Urinary bladder (tissue), 4 donors: ENCODE measurements around the gene UNC50. TPM values are rescaled to one million over a fixed set of nuclear protein-coding genes. Genes with fewer than 3 reads are reported as not detected.
"Not testable (repeated sequence)": the region's sequence is repeated elsewhere in the genome, so short reads cannot be mapped to it uniquely, and the experiment has no call there.

ENCODE experiments used
- DNase-seq: peaks from one replicate; pipeline ENCODE4 v3.0.0-alpha.2; 2015; ENCODE audit errors: extremely low spot score
- H3K27ac ChIP-seq: one replicate; pipeline ENCODE4 v1.5.1; 2013; ENCODE audit warnings: low read depth, mild to moderate bottlenecking, moderate library complexity
- H3K36me3 ChIP-seq: one replicate; pipeline ENCODE4 v1.6.1; 2013; ENCODE audit warnings: mild to moderate bottlenecking, moderate library complexity; ENCODE audit not compliant: insufficient read depth
- H3K4me1 ChIP-seq: one replicate; pipeline ENCODE4 v1.6.1; 2013; ENCODE audit warnings: mild to moderate bottlenecking, moderate library complexity; ENCODE audit not compliant: insufficient read depth
- H3K4me3 ChIP-seq: one replicate; pipeline ENCODE4 v1.5.1; 2013; ENCODE audit warnings: low read depth, low read length
- WGBS: extraction: QIAGEN DNeasy Blood & Tissue Kit; methylation state at CpG from one replicate; pipeline ENCODE4 v1.1.7; 2013; 5-methylcytosine and 5-hydroxymethylcytosine counted together
- polyA plus RNA-seq: library from polyadenylated mRNA; stranded (reverse); fragments of 200-250 nt; gene quantifications from one replicate; pipeline ENCODE4 v1.2.3, GENCODE V29; 2013
- total RNA-seq: library from RNA; depleted of rRNA; stranded (reverse); fragments of >200 nt; gene quantifications from one replicate; pipeline ENCODE4 v1.2.3, GENCODE V29; 2014
- donor health status: healthy with polysubstance abuse.
- donor health status: healthy.

The UNC50 gene
- total and polyA plus RNA-seq, 2 donors = 44.0 to 47.5 TPM

GRCh38 chr2:98649135-98649991 is 41.0 kb downstream of the UNC50 start:
- DNase-seq = peak; percentile 36
- 15% methylated on average over 4 of the region's 4 CpGs for WGBS
- Histone ChIP-seq H3K4me1 (no peaks in the 10 kb centered on the region), H3K36me3 (peaks cover 2% of the 10 kb centered on the region), H3K27ac (no peak overlapping the region), H3K4me3 (no peak overlapping the region)

GRCh38 chr2:98649992-98650375 is 41.6 kb downstream of the UNC50 start:
- WGBS = 94% methylated on average over 1 of the region's 1 CpG

GRCh38 chr2:98650998-98651397 is 42.6 kb downstream of the UNC50 start:
- 72% methylated on average over 1 of the region's 1 CpG for WGBS
- Histone ChIP-seq H3K36me3 (peaks cover 2% of the 10 kb centered on the region), H3K4me1 (no peaks in the 10 kb centered on the region), H3K4me3 (no peak overlapping the region), H3K27ac (no peak overlapping the region)
- DNase-seq = no peak

More at GRCh38 chr2:98649992-98650375, 41.6 kb downstream of the UNC50 start:
- Histone ChIP-seq H3K4me1 (no peaks in the 10 kb centered on the region), H3K36me3 (peaks cover 2% of the 10 kb centered on the region), H3K27ac (no peak overlapping the region), H3K4me3 (no peak overlapping the region)
- DNase-seq = no peak

DNA sequence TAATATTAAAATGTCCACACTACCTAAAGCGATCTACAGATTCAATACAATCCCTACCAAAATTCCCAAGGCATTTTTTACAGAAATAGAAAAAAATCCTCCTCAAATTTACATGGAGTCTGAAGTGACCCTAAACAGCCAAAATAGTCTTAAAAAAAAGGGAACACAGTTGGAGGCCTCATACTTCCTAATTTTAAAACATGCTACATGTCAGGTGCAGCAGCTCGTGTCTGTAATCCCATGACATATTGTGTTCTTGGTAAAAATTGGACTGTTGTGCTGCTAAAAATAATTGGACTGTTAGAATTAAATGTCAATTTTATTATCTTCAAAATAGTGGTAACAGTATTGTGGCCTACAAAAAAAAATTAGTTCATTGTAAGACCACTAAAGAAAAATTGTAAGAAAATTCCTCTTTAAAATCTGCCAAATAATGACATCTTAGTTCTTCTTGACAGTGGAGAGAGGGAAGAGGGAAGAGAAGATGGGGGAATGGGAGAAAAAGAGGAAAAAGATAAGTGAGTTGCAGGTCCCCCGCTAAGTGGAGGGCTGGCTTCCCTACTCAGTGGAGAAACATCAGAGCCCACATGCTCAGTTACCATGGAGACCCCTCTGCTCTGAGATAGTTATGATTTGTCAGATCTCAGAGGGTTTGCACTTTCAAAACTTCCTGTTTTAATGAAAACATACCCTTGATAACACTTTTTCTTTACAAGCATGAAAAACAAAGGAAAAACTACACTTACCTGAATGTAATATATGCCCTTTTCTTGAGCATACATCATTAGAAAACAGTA is 46.5 kb downstream of the UNC50 start:
- WGBS = 81% methylated on average over 3 of the region's 3 CpGs
- Histone ChIP-seq H3K36me3 (no peaks in the 10 kb centered on the region), H3K4me3 (no peak overlapping the region), H3K4me1 (no peaks in the 10 kb centered on the region), H3K27ac (no peak overlapping the region)
- DNase-seq = no peak

- no peak overlapping the region for H3K27ac ChIP-seq
- no peak overlapping the region for H3K4me3 ChIP-seq
- H3K4me1 ChIP-seq = no peaks in the 10 kb centered on the region
- H3K36me3 ChIP-seq = no peaks in the 10 kb centered on the region
- no peak for DNase-seq
- WGBS = 84% methylated on average over 4 of the region's 4 CpGs
Observed at GRCh38 chr2:98656800-98657199, 48.4 kb downstream of the UNC50 start.

DNA sequence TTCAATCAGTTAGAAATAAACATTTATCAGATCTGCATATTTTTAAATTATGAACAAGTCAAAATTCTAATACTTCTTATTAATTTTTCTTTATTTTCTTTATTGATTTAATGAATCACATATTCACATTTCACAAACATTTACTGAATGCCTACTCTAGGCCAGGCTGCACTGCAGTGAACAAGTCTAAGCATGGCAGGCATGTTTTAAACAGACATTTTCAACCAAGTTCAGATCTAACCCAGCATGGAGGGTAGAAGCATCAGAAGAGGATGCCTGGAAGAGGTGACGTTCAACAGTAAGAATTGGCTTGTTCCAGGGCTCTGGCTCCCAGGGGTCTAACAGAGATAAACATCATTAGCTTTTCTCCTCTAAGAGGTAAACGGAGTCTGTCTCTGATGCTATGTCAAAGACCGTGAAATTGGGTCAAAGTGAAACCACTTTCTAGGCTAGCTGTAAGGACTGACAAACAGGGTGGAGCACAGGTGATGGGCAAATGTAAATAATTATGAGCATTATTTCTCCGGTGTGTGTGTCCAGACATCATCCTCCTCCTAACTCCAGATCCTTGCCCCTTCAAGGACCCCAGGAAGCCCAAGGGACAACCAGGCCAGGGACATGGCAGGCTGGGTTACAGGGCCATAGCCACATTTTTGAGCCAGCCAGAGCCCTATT is 50.6 kb downstream of the UNC50 start:
- Histone ChIP-seq H3K4me3 (no peak overlapping the region), H3K27ac (no peak overlapping the region), H3K36me3 (no peaks in the 10 kb centered on the region), H3K4me1 (no peaks in the 10 kb centered on the region)
- 81% methylated on average over 4 of the region's 4 CpGs for WGBS
- no peak for DNase-seq

GRCh38 chr2:98659491-98659840 is 51.1 kb downstream of the UNC50 start:
- H3K36me3 ChIP-seq, DNase-seq, H3K4me3 ChIP-seq, H3K27ac ChIP-seq, H3K4me1 ChIP-seq: not testable (repeated sequence)
- WGBS = 87% methylated on average over 3 of the region's 3 CpGs

DNA sequence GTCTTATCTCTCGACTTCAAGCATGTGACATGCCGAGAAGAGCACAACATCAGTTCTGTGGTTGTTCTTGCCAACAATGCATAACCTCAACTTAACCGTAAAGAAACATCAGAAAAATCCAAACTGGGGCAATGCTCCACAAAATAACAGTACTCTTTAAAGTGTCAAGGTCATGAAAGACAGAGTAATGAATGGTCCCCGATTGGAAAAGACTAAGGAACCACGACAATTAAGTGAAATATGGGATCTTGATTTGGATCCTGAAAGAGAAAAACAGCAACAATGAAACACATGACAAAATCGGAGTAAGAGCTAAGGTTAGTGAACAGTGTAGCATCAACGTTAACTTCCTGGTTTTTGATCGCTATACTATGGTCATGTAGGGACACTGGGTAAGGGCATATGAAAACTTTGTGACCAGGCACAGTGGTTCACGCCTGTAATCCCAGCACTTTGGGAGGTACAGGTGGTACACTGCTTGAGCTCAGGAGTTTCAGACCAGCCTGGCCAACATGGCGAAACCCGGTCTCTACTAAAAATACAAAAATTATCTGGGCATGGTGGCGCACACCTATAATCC is 55.2 kb downstream of the UNC50 start:
- DNase-seq = no peak
- H3K4me1 ChIP-seq = no peaks in the 10 kb centered on the region
- H3K36me3 ChIP-seq = peaks cover 2% of the 10 kb centered on the region
- 84% methylated on average over 12 of the region's 12 CpGs for WGBS
- H3K4me3 ChIP-seq = no peak overlapping the region
- H3K27ac ChIP-seq = no peak overlapping the region

DNA sequence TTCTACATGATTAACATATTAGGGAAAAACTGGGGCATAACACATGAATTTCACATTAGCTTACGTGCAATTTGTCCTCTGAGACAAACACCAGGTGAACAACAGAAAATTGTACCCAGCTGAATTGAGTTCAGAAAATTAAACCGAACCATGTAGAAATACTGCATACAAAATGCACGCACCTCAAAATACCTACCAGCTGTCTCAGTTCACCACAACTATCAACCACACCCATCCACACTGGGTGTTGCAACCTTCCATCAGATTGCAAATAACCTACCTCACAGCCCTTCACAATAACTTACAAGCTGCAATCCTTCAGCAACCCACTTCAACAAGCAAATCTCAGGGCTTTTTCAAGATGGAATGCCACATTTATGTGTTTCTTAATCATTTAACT is 55.9 kb downstream of the UNC50 start:
- no peaks in the 10 kb centered on the region for H3K4me1 ChIP-seq
- H3K27ac ChIP-seq = no peak overlapping the region
- H3K36me3 ChIP-seq = peaks cover 2% of the 10 kb centered on the region
- H3K4me3 ChIP-seq = no peak overlapping the region
- no peak for DNase-seq
- 88% methylated on average over 3 of the region's 3 CpGs for WGBS

DNA sequence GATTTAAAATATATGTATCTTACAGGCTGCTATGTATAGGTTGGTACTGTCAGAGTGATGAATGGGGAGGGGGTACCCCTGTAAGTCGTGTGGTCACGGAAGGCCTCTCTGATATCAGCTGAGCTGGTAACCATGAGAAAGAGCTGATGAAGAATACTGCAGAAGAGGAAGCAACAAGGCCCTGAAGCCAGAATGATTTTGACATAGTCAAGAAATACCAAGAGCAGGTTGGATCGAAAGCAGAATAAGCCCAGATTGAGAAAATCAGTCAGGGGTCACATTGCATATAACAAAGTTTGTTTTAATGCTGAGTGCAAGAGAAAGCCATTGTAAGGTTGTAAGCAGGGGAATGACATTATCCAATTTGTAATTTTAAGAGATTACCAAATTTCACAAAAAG is 57.3 kb downstream of the UNC50 start:
- Histone ChIP-seq H3K36me3 (peaks cover 5% of the 10 kb centered on the region), H3K27ac (no peak overlapping the region), H3K4me3 (no peak overlapping the region), H3K4me1 (no peaks in the 10 kb centered on the region)
- WGBS = 87% methylated on average over 3 of the region's 3 CpGs
- no peak for DNase-seq

Other genes with a start within 250 kb of the UNC50 start
- gene INPP4A, start 163.7 kb upstream of the UNC50 start, total RNA-seq = 32.6 TPM
- 19.2 TPM for gene INPP4A, start 163.7 kb upstream of the UNC50 start, polyA plus RNA-seq
- gene COA5, start 77 bp upstream of the UNC50 start, total RNA-seq = 54.2 TPM
- 37.3 TPM for gene COA5, start 77 bp upstream of the UNC50 start, polyA plus RNA-seq
- gene MGAT4A, start 122.5 kb downstream of the UNC50 start, total RNA-seq = 23.8 TPM
- 8.7 TPM for gene MGAT4A, start 122.5 kb downstream of the UNC50 start, polyA plus RNA-seq